CD4-positive, alpha-beta T cell treated with Interleukin-17A for 1 hour (primary cell): ENCODE data around the gene CAMK2D.

Source experiments
- DNase-seq: peaks from one replicate; pipeline ENCODE4 v3.0.0-alpha.2; 2020

The CAMK2D gene

DNA sequence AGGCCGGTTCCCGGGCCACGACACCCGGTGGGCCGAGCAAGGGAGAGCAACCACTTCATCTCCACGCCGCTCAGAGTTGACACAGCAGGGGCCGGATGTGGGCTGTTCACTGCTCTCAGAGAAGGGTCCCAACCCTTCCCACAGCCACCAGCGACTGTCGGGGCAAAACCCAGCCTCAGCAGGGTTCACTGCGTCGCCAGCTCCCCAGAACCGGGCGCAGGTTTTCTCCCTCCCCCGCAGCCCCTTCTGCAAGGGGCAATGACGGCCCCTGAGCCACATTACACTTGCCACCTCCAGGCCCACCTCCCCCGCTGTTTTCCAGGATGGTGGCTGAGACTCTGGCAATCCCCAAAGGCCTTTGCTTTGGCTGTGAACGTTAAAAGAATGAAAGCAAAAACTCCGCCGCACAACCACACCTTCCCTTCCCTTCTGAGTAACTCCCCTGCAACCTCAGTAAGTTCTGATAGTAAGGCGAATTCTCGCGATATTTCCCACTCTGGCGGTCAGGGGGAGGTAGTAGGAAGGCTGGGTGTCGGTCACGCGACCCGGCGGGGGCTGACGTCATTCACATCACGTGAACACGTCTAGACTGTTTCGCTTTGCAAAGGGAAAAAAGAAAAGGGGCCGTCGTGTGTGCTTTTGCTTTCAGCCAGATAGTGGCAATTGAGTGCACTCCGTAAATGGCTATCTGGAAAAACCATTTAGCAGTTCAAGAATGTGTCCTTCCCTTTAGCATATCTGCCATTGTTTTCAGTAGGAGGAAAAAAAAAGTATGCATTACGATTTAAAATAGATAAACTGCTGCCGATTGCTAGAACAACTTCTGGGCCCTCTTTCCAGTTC is 869 bp upstream of the CAMK2D start:
- DNase-seq = peak; percentile 99

DNA sequence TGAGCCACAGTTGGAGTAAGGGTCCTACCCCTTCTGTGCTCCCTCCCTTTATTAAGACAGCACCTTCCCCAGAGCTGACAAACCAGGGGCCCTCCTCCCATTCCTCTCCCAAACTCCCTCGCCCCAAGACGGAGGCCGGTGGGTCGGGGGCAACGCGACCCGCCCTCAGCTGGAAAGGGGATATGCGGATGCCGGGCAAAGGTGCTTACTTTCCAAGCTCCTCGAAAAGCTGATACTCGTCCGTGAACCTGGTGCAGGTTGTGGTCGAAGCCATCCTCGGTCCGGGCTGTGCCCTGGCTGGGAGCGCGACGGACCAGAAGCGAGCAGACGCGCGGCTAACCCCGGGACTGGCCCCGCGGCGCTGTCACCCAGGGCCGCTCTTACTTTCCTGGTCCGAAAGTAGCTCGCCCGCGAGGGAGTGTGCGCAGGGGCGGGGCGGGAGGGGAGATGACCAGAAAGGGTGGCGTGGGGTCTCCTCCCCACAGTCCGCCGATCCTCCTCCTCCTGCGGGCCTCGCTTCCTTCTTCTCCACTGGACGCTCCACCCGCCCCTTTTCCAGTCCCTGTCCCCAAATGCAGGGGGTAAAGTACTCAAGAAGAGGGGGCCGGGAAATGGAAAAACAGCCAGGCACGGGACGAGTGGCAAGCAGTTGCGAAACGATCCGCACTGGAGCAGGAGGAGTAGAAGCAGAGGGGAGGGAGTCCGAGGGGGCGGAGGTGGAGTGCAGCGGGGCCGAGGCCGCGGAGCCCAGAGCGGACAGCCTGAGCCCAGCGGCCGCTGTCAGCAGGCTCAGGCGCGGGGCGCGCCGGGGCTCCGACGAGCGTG is 531 bp downstream of the CAMK2D start:
- peak; percentile 49 for DNase-seq

GRCh38 chr4:113760094-113760794 is 1.3 kb downstream of the CAMK2D start:
- DNase-seq = peak; percentile 39

GRCh38 chr4:113759696-113760093 is 1.8 kb downstream of the CAMK2D start:
- DNase-seq = no peak

- DNase-seq = no peak
Observed at GRCh38 chr4:113758372-113758771, 3.2 kb downstream of the CAMK2D start.

- no peak for DNase-seq
Observed at GRCh38 chr4:113757486-113757885, 4.1 kb downstream of the CAMK2D start.

DNA sequence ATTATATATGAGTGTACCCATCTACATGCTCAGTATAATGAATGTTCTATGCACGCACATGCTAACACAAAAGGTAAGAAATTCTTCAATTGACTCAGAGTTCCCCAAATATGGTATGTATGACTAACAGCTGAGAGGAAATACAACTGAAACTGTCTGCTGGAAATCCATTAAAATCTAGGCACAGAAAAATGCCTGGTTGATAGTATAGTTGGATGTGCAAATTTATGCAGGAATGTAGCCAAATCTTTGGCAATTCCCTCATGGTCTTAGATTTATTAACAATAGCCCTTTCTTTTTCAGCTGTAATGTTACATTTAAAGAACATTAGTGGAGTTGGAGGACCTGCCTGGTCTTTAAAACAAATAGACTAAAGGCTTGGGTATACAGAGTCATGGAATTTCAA is 5.5 kb downstream of the CAMK2D start:
- no peak for DNase-seq

DNA sequence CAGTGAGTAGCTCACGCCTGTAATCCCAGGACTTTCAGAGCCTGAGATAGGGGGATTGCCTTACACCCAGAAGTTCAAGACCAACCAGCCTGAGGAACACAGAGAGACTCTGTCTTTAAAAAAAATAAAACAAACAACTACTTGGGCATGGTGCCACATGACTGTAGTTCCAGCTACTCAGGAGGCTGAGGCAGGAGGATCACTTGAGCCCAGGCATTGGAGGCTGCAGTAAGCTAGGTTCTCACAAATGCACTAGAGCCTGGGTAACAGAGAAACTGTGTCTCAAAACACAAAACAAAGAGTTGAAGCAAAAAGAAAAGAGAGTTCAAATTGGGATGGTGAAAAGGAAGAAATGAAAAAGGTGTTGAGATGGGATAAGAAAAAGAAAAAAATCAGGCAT is 10.8 kb downstream of the CAMK2D start:
- no peak for DNase-seq

- no peak for DNase-seq
Observed at GRCh38 chr4:113750296-113750695, 11.2 kb downstream of the CAMK2D start.

- no peak for DNase-seq
Observed at GRCh38 chr4:113749178-113749577, 12.4 kb downstream of the CAMK2D start.

- DNase-seq = no peak
Observed at GRCh38 chr4:113747949-113748348, 13.6 kb downstream of the CAMK2D start.

GRCh38 chr4:113745711-113746110 is 15.8 kb downstream of the CAMK2D start:
- DNase-seq = no peak

GRCh38 chr4:113744667-113745240 is 16.8 kb downstream of the CAMK2D start:
- no peak for DNase-seq

DNA sequence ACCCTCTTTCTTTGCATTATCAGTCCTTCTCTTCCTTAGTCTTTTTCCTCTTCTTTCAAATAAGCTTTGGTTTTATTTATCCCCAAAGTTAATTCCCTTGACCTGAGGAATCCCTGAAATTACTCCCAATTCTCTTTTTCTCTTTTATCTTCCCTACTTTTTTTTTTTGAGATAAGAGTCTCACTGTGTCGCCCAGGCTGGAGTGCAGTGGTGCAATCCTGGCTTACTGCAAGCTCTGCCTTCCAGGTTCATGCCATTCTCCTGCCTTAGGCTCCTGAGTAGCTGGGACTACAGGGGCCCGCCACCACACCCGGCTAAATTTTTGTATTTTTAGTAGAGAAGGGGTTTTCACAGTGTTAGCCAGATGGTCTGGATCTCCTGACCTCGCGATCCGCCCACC is 17.8 kb downstream of the CAMK2D start:
- DNase-seq = no peak

GRCh38 chr4:113742643-113743042 is 18.9 kb downstream of the CAMK2D start:
- DNase-seq = no peak

DNA sequence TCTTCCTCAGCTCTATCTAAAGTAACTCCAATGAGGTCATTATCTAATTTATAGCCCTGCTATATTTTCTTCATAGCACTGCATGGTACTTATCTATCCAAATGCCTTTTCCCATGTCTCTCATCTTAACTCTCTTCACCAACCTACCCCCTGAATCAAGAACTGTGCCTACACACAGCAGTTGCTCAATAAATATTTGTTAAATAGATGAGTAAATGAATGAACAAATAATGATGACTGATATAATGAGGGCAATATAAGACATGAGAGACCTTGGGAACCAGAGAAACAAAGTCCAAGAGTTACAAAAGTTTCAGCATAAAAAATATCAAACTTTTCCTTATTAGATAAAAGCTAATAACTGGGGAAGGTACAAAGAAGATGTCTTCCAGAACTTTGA is 19.6 kb downstream of the CAMK2D start:
- no peak for DNase-seq

GRCh38 chr4:113740857-113741379 is 20.6 kb downstream of the CAMK2D start:
- DNase-seq = no peak

GRCh38 chr4:113739197-113739596 is 22.3 kb downstream of the CAMK2D start:
- DNase-seq = no peak

DNA sequence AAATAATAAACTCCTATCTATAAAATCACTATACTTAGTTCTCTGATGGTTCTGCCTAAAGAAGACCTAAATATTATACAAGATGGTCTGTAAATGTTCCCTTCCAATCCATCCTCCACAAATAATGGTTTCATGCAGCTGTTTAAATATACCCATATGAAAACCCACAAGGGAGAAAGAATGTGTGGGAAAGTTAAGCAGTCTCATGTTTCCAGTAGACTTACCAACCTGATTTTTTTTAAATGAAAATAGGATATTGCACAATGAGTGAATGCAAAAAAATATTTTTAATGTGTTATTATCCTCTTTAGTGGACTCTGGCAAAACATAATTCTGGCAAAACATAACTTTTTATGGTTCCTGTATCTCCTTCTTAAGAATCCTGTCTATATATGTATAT is 23.3 kb downstream of the CAMK2D start:
- no peak for DNase-seq

GRCh38 chr4:113733685-113734084 is 27.9 kb downstream of the CAMK2D start:
- DNase-seq = no peak

DNA sequence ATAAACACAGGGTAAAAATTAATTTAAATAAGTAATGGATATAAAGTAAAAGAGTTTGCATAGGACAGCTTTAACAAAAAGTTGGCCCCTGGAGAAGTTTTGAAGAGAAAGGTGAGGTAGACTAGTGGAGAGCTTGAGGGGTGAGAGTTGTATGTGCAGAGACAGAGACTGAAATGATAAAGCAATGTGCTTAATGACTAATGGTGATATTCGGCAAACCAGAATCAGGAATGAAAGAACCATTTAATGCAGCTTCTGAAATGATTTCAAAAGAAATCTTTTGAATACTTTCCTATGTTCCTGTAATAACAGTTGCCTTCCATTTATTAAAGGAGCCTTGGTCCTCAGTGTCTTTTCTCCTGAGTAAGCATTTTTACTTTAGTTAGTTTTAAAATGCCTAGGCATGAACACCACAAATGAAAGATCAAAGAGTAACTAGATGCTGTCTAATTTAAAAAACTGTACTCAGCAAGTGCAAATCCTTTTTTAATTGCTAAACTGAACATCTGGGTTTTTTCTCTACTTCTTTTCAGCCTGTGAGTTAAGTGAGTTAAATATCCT is 28.5 kb downstream of the CAMK2D start:
- no peak for DNase-seq

DNA sequence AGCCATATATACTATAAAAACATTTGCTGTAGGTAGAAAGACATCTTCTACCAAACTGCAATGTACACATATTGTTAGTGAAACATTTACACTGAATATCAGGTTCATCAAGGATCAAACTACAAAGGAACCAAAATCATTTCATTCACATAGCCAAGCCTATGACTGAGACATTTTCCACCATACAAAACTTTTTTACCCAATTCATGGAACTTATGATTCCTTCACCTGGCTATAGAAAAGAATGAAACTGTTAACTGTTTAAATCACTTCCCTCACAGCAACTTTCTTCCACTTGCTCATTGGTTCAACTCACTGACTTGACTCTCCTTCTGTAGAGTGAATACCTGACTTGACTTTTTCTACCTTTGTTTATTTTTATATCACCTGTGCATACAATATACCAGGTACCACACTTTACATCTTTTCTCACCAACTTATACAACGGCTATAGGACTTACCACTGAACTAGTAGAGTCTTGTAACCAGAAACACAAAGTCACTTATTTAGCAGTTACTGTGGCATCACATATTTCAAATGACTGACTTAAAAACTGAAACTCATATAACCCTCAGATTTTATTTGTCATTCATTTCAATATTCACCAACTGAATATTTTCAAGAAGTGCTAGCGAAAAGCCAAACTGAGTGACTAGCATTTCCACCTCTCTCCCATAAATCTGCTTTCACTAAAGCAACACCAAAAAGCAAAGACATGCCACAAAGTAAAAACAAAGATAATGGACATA is 30.9 kb downstream of the CAMK2D start:
- no peak for DNase-seq
